Ascending aorta (tissue), 2 donors: ENCODE results near the gene SULF2. TPM values are rescaled to one million over a fixed set of nuclear protein-coding genes. Genes with fewer than 3 reads are reported as not detected.

Experiments used
- DNase-seq, 2 donors: peaks; one replicate each; pipeline ENCODE4 v3.0.0-alpha.2; 2019; ENCODE audit warnings: low spot score in 2 of 2
- H3K27ac ChIP-seq, 2 donors: fragments of 200-600 bp; sonication (generic); one replicate each; pipeline ENCODE4 v1.5.1; 2016 to 2017; ENCODE audit warnings: mild to moderate bottlenecking in 1 of 2
- H3K27me3 ChIP-seq: fragments of 200-600 bp; sonication (generic); one replicate; pipeline ENCODE4 v1.5.1; 2017
- H3K36me3 ChIP-seq, 2 donors: fragments of 200-600 bp; sonication (generic); one replicate each; pipeline ENCODE4 v1.5.1; 2016
- H3K4me1 ChIP-seq, 2 donors: fragments of 200-600 bp; sonication (generic); one replicate each; pipeline ENCODE4 v1.5.1; 2016 to 2017; ENCODE audit warnings: mild to moderate bottlenecking in 1 of 2
- H3K4me3 ChIP-seq, 2 donors: fragments of 200-600 bp; sonication (generic); one replicate each; pipeline ENCODE4 v1.5.1; 2016 to 2017; ENCODE audit warnings: mild to moderate bottlenecking in 1 of 2
- H3K9me3 ChIP-seq, 2 donors: fragments of 200-600 bp; sonication (generic); one replicate each; pipeline ENCODE4 v1.5.1; 2016
- CTCF ChIP-seq, 3 experiments: fragments of 200-600 bp in 2 of 3; fragments of 450-650 bp in 1 of 3; sonication (generic) in 2 of 3; IDR thresholded peaks; one replicate each; pipeline ENCODE4 v1.5.1; 2016 to 2019; ENCODE audit warnings: antibody characterized with exemption in 3 of 3, mild to moderate bottlenecking in 1 of 3, moderate library complexity in 1 of 3
- intact Hi-C: fragments of 100-400 bp; cut with DNase I; formaldehyde crosslinking; loops from one replicate; pipeline ENCODE4 v1.15.1; 2023
- total RNA-seq: library from RNA; depleted of rRNA; stranded (reverse); fragments of >200 nt; gene quantifications from one replicate; pipeline ENCODE4 v1.1.0, GENCODE V29; 2016

Gene SULF2
- total RNA-seq, 1 donor from 2014 or later: 194 TPM

GRCh38 chr20:47620808-47621805, 164.2 kb downstream of the SULF2 start:
- TF ChIP-seq CTCF (IDR thresholded peaks at IDR 0.05): peak; percentile 64 to 87 (median 81)
- Histone ChIP-seq H3K4me1 (no peaks in the 10 kb centered on the region), H3K27me3 (no peaks in the 10 kb centered on the region), H3K27ac (no peak overlapping the region), H3K4me3 (no peak overlapping the region), H3K36me3 (peaks cover 11 to 18% of the 10 kb centered on the region in 2 donors), H3K9me3 (no peaks in the 10 kb centered on the region)
- DNase-seq: no peak
- intact Hi-C loops: loop anchor here (1.0 to 5.0 kb wide), 4 partner anchors 236 to 869 kb away; no protein-coding TSS in a partner anchor

GRCh38 chr20:47618479-47618878, 166.8 kb downstream of the SULF2 start:
- intact Hi-C loops: loop anchor here (10.0 kb wide), 1 partner anchor 114 kb away; the partner anchor contains the start of gene NCOA3
- Histone ChIP-seq H3K27me3 (no peaks in the 10 kb centered on the region), H3K27ac (no peak overlapping the region), H3K4me1 (no peaks in the 10 kb centered on the region), H3K4me3 (no peak overlapping the region), H3K36me3 (peaks cover 6 to 10% of the 10 kb centered on the region in 2 donors), H3K9me3 (no peaks in the 10 kb centered on the region)
- no peak for DNase-seq
- TF ChIP-seq CTCF (IDR thresholded peaks at IDR 0.05): no peak

GRCh38 chr20:47614703-47615309, 170.5 kb downstream of the SULF2 start:
- no peak for TF ChIP-seq CTCF (IDR thresholded peaks at IDR 0.05)
- peaks cover 3 to 11% of the 10 kb centered on the region in 2 donors for H3K4me1 ChIP-seq
- intact Hi-C loops: loop anchor here (10.0 kb wide), 1 partner anchor 110 kb away; the partner anchor contains the start of gene NCOA3

GRCh38 chr20:47612670-47613069, 172.6 kb downstream of the SULF2 start:
- intact Hi-C loops: loop anchor here (10.0 kb wide), 1 partner anchor 108 kb away; the partner anchor contains the start of gene NCOA3
- TF ChIP-seq CTCF (IDR thresholded peaks at IDR 0.05): no peak
- H3K4me1 ChIP-seq: peaks cover 3 to 11% of the 10 kb centered on the region in 2 donors

More at GRCh38 chr20:47614703-47615309, 170.5 kb downstream of the SULF2 start:
- Histone ChIP-seq H3K27ac (no peak overlapping the region), H3K27me3 (no peaks in the 10 kb centered on the region), H3K9me3 (no peaks in the 10 kb centered on the region), H3K4me3 (no peak overlapping the region), H3K36me3 (no peaks in the 10 kb centered on the region)
- no peak for DNase-seq

GRCh38 chr20:47611785-47612184, 173.5 kb downstream of the SULF2 start:
- Histone ChIP-seq H3K27ac (no peak overlapping the region), H3K9me3 (no peaks in the 10 kb centered on the region), H3K4me3 (no peak overlapping the region), H3K27me3 (no peaks in the 10 kb centered on the region), H3K36me3 (no peaks in the 10 kb centered on the region), H3K4me1 (peaks cover 3 to 11% of the 10 kb centered on the region in 2 donors)
- no peak for DNase-seq
- intact Hi-C loops: loop anchor here (10.0 kb wide), 1 partner anchor 107 kb away; the partner anchor contains the start of gene NCOA3
- TF ChIP-seq CTCF (IDR thresholded peaks at IDR 0.05): no peak

More at GRCh38 chr20:47612670-47613069, 172.6 kb downstream of the SULF2 start:
- no peak for DNase-seq
- no peaks in the 10 kb centered on the region for H3K9me3 ChIP-seq
- no peak overlapping the region for H3K4me3 ChIP-seq
- H3K36me3 ChIP-seq: no peaks in the 10 kb centered on the region
- no peaks in the 10 kb centered on the region for H3K27me3 ChIP-seq
- no peak overlapping the region for H3K27ac ChIP-seq
